T follicular helper cell (primary cell): ENCODE data around the gene SNX8.
"Not testable (repeated sequence)": the region's sequence is repeated elsewhere in the genome, so short reads cannot be mapped to it uniquely, and the experiment has no call there.

Experiments used
- DNase-seq: peaks from one replicate; pipeline ENCODE4 v3.0.0-alpha.2; 2020; ENCODE audit warnings: low read depth

SNX8 gene

DNA sequence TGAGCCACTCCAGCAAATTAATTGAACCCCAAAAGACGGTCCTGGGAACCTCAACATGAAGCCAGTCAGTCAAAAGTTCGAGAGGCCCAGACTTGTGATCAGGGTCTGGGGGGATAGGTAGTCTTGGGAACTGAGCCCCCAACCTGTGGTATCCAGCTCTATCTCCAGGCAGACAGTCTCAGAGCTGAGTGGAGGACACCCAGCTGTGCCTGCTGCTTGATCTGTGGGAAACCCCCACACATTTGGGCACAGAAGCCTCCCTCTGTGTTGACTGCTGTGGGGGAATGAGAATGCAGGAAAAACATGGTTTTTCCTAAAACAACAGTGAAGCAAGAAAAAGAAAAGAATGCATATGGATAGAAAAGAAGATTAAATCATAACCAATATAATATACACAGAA lies 16.3 kb upstream of the SNX8 start:
- DNase-seq, result no peak

- DNase-seq, result no peak
Measured at GRCh38 chr7:2326951-2327350, 12.7 kb upstream of the SNX8 start.

GRCh38 chr7:2325162-2325561 lies 10.9 kb upstream of the SNX8 start:
- DNase-seq, result no peak

DNA sequence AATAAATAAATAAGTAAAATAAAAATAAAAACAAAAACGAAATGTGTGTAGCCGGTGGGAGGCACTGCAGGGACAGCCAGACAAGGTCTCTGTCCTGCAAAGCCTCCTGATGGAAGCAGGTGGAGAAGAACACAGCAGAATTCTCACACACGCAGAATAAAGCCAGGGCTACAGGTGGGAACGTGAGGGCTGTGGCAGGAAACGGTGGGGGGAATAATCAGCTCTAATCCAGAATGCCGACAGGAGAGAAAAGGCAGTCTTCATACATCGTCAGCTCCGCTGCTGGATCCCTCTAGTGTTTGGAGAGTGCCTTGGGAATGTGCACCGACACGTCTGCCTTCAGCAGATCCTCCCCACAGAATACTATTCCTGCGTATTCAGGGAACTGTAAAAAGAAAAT lies 6.8 kb upstream of the SNX8 start:
- DNase-seq, result no peak

- no peak for DNase-seq
Measured at GRCh38 chr7:2317556-2318293, 3.5 kb upstream of the SNX8 start.

GRCh38 chr7:2316578-2316977 lies 2.3 kb upstream of the SNX8 start:
- DNase-seq, result no peak

- no peak for DNase-seq
Measured at GRCh38 chr7:2315787-2316186, 1.5 kb upstream of the SNX8 start.

DNA sequence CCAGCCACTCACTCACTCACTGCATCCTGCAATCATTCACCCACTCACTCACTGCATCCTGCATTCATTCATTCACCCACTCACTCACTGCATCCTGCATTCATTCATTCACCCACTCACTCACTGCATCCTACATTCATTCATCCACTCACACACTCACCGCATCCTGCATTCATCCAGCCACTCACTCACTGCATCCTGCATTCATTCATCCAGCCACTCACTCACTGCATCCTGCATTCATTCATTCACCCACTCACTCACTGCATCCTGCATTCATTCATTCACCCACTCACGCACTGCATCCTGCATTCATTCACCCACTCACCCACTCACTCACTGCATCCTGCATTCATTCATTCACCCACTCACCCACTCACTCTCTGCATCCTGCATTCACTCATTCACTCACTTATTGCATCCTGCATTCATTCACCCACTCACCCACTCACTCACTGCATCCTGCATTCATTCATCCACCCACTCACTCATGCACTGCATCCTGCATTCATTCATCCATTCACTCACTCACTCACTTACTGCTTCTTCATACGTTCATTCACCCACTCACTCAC lies 802 bp upstream of the SNX8 start:
- DNase-seq, result not testable (repeated sequence)

DNA sequence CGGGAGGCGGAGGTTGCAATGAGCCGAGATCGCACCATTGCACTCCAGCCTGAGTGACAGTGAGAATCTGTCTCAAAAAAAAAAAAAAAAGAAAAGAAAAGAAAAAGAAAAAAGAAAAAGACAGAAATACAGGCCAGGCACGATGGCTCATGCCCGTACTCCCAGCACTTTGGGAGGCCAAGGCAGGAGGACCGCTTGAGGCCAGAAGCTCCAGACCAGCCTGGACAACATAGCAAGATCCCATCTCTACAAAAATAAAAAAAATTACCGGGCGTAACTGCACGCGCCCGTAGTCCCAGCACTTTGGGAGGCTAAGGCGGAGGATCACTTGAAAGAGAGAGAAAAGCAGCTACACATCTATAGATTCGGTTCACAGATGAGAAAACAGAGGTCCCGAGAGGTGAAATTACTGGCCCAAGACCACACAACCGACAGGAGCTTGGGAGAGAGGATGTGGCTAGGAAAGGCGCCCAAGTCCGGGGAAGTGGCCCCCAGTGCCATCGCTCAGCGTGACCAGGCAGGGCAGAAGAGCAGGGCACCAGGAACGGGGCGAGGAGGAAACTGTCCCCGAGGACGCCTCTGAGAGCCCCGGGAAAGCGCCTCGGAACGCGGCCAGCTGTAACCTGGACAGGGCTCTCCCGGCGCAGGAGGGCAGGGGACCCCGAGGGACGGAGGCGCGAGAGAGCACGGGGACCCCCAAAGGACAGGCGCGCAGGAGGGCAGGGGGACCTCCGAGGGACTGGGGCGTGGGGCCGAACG lies 612 bp downstream of the SNX8 start:
- DNase-seq, result no peak

- no peak for DNase-seq
Measured at GRCh38 chr7:2312267-2312929, 1.8 kb downstream of the SNX8 start.

- no peak for DNase-seq
Measured at GRCh38 chr7:2309889-2310331, 4.3 kb downstream of the SNX8 start.

GRCh38 chr7:2307690-2308107 lies 6.5 kb downstream of the SNX8 start:
- DNase-seq, result no peak

GRCh38 chr7:2306688-2307087 lies 7.6 kb downstream of the SNX8 start:
- DNase-seq, result no peak

GRCh38 chr7:2305258-2305657 lies 9.0 kb downstream of the SNX8 start:
- not testable (repeated sequence) for DNase-seq

GRCh38 chr7:2303520-2303919 lies 10.7 kb downstream of the SNX8 start:
- DNase-seq, result not testable (repeated sequence)

DNA sequence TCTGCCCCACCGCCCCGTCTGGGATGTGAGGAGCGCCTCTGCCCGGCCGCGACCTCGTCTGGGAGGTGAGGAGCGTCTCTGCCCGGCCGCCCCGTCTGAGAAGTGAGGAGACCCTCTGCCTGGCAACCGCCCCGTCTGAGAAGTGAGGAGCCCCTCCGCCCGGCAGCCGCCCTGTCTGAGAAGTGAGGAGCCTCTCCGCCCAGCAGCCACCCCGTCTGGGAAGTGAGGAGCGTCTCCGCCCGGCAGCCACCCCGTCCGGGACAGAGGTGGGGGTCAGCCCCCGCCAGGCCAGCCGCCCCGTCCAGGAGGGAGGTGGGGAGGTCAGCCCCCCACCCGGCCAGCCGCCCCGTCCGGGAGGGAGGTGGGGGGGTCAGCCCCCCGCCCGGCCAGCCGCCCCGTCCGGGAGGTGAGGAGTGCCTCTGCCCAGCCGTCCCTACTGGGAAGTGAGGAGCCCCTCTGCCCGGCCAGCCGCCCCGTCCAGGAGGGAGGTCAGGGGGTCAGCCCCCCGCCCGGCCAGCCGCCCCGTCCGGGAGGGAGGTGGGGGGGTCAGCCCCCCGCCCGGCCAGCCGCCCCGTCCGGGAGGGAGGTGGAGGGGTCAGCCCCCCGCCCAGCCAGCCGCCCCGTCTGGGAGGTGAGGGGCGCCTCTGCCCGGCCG lies 11.4 kb downstream of the SNX8 start:
- not testable (repeated sequence) for DNase-seq

GRCh38 chr7:2301511-2301863 lies 12.8 kb downstream of the SNX8 start:
- DNase-seq, result no peak

- no peak for DNase-seq
Measured at GRCh38 chr7:2299870-2300512, 14.2 kb downstream of the SNX8 start.

DNA sequence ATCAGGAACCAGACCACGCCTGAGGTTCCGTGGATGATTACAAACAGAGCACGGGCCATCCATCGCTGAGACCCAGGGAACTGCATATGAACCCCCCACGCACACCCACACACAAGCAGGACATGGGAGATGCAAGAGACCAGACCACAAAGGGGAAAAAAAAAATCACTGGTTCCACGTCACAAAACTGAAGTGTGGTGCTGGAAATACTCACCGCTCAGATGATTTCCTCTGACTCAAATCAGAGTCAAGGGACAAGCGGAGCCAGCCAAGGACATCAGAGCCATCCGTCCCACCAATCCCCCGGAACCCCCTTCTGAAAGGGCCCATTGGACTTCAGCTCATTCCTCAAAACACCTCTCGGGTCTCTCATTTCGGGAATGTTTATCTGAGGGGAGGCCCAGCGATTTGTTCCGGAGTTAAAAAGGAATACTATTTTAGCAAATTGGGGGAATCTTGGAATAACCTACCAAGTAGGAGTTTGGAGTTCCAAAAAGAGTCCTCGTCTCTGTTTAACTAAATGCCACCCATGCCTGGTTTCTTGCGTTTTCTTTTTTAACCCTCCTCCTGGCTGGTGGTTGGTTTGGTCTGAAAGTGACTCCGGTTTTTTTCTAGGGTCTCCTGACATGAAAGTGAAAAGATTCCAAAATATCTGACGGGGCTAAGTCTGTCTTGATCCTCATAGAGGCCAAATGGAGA lies 15.0 kb downstream of the SNX8 start:
- DNase-seq, result no peak

- no peak for DNase-seq
Measured at GRCh38 chr7:2296832-2297231, 17.4 kb downstream of the SNX8 start.
